SH-SY5Y (cell line): Measurements from ENCODE around the gene GRIK3.

ENCODE experiments used
- GATA2 ChIP-seq: IDR thresholded peaks from 2 replicates; pipeline ENCODE4 v1.6.1; 2011; ENCODE audit warnings: mild to moderate bottlenecking, low read depth, low read length
- GATA3 ChIP-seq: IDR thresholded peaks from 2 replicates; pipeline ENCODE4 v1.6.1; 2011; ENCODE audit warnings: low read depth, mild to moderate bottlenecking, low read length, moderate library complexity

- TF ChIP-seq GATA3 (no peak), GATA2 (no peak)
Measured at GRCh38 chr1:36863500-36863899, 170.8 kb downstream of the GRIK3 start.
